GM19463 (cell line): ENCODE data around the gene ANKRD44.

Experiments
- ATAC-seq: cut with Tn5 transposase; IDR thresholded peaks from one replicate; pipeline ENCODE4 v1.9.1; 2021; ENCODE audit warnings: mild to moderate bottlenecking, moderate library complexity; ENCODE audit not compliant: unreplicated experiment

The ANKRD44 gene

GRCh38 chr2:196970099-196970498 lies 340.5 kb downstream of the ANKRD44 start:
- no peak for ATAC-seq

GRCh38 chr2:196968516-196968915 lies 342.1 kb downstream of the ANKRD44 start:
- no peak for ATAC-seq

GRCh38 chr2:196967775-196968174 lies 342.8 kb downstream of the ANKRD44 start:
- ATAC-seq: no peak

- ATAC-seq: no peak
These were observed 343.5 kb downstream of the ANKRD44 start for GRCh38 chr2:196967116-196967515.

- no peak for ATAC-seq
These were observed 344.5 kb downstream of the ANKRD44 start for GRCh38 chr2:196966061-196966460.

- no peak for ATAC-seq
These were observed 344.9 kb downstream of the ANKRD44 start for GRCh38 chr2:196965651-196966050.

GRCh38 chr2:196963961-196964360 lies 346.6 kb downstream of the ANKRD44 start:
- no peak for ATAC-seq

GRCh38 chr2:196963043-196963442 lies 347.5 kb downstream of the ANKRD44 start:
- ATAC-seq: no peak

- ATAC-seq: no peak
These were observed 348.3 kb downstream of the ANKRD44 start for GRCh38 chr2:196962325-196962724.

- peak; percentile 93 for ATAC-seq
These were observed 348.7 kb downstream of the ANKRD44 start for GRCh38 chr2:196961889-196962288.

- no peak for ATAC-seq
These were observed 350.7 kb downstream of the ANKRD44 start for GRCh38 chr2:196959734-196960338.

- ATAC-seq: no peak
These were observed 351.3 kb downstream of the ANKRD44 start for GRCh38 chr2:196959281-196959680.

- ATAC-seq: no peak
These were observed 352.6 kb downstream of the ANKRD44 start for GRCh38 chr2:196957881-196958525.

- ATAC-seq: no peak
These were observed 353.1 kb downstream of the ANKRD44 start for GRCh38 chr2:196957442-196957841.

GRCh38 chr2:196956069-196956468 lies 354.5 kb downstream of the ANKRD44 start:
- ATAC-seq: no peak

- ATAC-seq: no peak
These were observed 355.5 kb downstream of the ANKRD44 start for GRCh38 chr2:196955036-196955435.

- ATAC-seq: no peak
These were observed 356.6 kb downstream of the ANKRD44 start for GRCh38 chr2:196954001-196954400.

GRCh38 chr2:196952936-196953335 lies 357.6 kb downstream of the ANKRD44 start:
- no peak for ATAC-seq

- ATAC-seq: no peak
These were observed 358.6 kb downstream of the ANKRD44 start for GRCh38 chr2:196951973-196952372.

GRCh38 chr2:196949116-196949515 lies 361.5 kb downstream of the ANKRD44 start:
- no peak for ATAC-seq

GRCh38 chr2:196944570-196944969 lies 366.0 kb downstream of the ANKRD44 start:
- peak; percentile 98 for ATAC-seq

- no peak for ATAC-seq
These were observed 369.0 kb downstream of the ANKRD44 start for GRCh38 chr2:196941398-196942078.
